Vagina (tissue), 2 donors: Measurements from ENCODE around the gene SCN8A. TPM values are rescaled to one million over a fixed set of nuclear protein-coding genes. Genes with fewer than 3 reads are reported as not detected.
A peak's percentile ranks its signal among the peaks of the same experiment; 100 is the strongest.

ENCODE experiments used
- DNase-seq, 2 donors: peaks; one replicate each; pipeline ENCODE4 v3.0.0-alpha.2; 2017; ENCODE audit errors: extremely low spot score in 2 of 2
- H3K27ac ChIP-seq: fragments of 200-600 bp; sonication (generic); one replicate; pipeline ENCODE4 v1.5.1; 2019
- H3K27me3 ChIP-seq: fragments of 200-600 bp; sonication (generic); one replicate; pipeline ENCODE4 v1.5.1; 2019
- H3K36me3 ChIP-seq, 2 donors: fragments of 200-600 bp; sonication (generic); one replicate each; pipeline ENCODE4 v1.5.1; 2017 to 2019
- H3K4me1 ChIP-seq: fragments of 200-600 bp; sonication (generic); one replicate; pipeline ENCODE4 v1.5.1; 2019
- H3K4me3 ChIP-seq, 2 donors: fragments of 200-600 bp; sonication (generic); 1 replicate in 1 of 2; 2 replicates in 1 of 2; pipeline ENCODE4 v1.5.1; 2016 to 2019
- H3K9me3 ChIP-seq: fragments of 200-600 bp; sonication (generic); one replicate; pipeline ENCODE4 v1.5.1; 2019
- POLR2A ChIP-seq, 2 donors: fragments of 450-650 bp; IDR thresholded peaks; one replicate each; pipeline ENCODE4 v1.6.1; 2017; ENCODE audit warnings: antibody characterized with exemption in 2 of 2, mild to moderate bottlenecking in 2 of 2, moderate library complexity in 2 of 2
- POLR2AphosphoS5 ChIP-seq, 2 donors: sonication (generic); formaldehyde crosslinking; IDR thresholded peaks; one replicate each; pipeline ENCODE4 v1.9.0; 2017; ENCODE audit warnings: antibody characterized with exemption in 2 of 2, mild to moderate bottlenecking in 2 of 2, low read depth in 1 of 2; ENCODE audit not compliant: insufficient read depth in 1 of 2
- intact Hi-C: fragments of 100-400 bp; cut with DNase I; formaldehyde crosslinking; loops from one replicate; pipeline ENCODE4 v1.15.1; 2023
- total RNA-seq: library from RNA; depleted of rRNA; stranded (reverse); fragments of >200 nt; gene quantifications from one replicate; pipeline ENCODE4 v1.2.3, GENCODE V29; 2016
- TF ChIP-seq, protein P1 (sequence below), 3 experiments: fragments of 450-650 bp in 2 of 3; fragments of 200-600 bp in 1 of 3; sonication (generic) in 1 of 3; IDR thresholded peaks; one replicate each; pipeline ENCODE4 v1.5.1; 2017 to 2019; ENCODE audit warnings: antibody characterized with exemption in 3 of 3, mild to moderate bottlenecking in 2 of 3, moderate library complexity in 2 of 3

Gene SCN8A
- total RNA-seq, 1 donor from 2014 or later, result 3.7 TPM

DNA sequence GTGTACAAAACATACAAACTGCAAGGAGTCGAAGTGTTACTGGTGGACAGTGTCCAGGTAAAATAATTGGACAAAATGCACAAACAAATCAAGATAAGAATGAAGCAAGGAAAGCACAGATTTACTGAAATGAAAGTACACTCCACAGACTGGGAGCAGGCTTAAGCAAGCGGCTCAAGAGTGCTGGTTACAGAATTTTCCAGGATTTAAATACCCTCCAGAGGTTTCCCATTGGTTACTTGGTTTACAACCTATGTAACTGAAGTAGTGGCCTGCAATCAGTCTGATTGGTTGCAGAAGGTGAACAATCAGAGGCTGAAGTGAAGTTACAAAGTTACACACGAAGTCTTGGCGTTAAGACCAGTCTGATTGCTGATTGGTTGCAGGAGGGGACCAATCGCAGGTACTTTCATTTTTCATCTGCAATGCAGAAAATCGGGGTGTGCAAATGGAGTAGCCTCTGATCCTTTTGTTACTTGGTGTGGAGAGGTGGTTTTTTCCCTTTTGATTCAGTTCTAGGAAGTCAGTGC is 11.6 kb upstream of the SCN8A start:
- no peaks in the 10 kb centered on the region for H3K36me3 ChIP-seq
- no peak overlapping the region for H3K4me3 ChIP-seq
- H3K27ac ChIP-seq, result no peak overlapping the region
- H3K9me3 ChIP-seq, result no peaks in the 10 kb centered on the region
- no peak for TF ChIP-seq POLR2A (IDR thresholded peaks at IDR 0.05)
- TF ChIP-seq, protein P1, sequence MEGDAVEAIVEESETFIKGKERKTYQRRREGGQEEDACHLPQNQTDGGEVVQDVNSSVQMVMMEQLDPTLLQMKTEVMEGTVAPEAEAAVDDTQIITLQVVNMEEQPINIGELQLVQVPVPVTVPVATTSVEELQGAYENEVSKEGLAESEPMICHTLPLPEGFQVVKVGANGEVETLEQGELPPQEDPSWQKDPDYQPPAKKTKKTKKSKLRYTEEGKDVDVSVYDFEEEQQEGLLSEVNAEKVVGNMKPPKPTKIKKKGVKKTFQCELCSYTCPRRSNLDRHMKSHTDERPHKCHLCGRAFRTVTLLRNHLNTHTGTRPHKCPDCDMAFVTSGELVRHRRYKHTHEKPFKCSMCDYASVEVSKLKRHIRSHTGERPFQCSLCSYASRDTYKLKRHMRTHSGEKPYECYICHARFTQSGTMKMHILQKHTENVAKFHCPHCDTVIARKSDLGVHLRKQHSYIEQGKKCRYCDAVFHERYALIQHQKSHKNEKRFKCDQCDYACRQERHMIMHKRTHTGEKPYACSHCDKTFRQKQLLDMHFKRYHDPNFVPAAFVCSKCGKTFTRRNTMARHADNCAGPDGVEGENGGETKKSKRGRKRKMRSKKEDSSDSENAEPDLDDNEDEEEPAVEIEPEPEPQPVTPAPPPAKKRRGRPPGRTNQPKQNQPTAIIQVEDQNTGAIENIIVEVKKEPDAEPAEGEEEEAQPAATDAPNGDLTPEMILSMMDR (IDR thresholded peaks at IDR 0.05), result no peak
- TF ChIP-seq POLR2AphosphoS5 (IDR thresholded peaks at IDR 0.05; ENCODE audit: insufficient read depth in 1 of 2, low read depth in 1 of 2), result no peak
- H3K27me3 ChIP-seq, result no peaks in the 10 kb centered on the region
- DNase-seq, result no peak
- intact Hi-C loops, result no loop called here
- H3K4me1 ChIP-seq, result no peaks in the 10 kb centered on the region

DNA sequence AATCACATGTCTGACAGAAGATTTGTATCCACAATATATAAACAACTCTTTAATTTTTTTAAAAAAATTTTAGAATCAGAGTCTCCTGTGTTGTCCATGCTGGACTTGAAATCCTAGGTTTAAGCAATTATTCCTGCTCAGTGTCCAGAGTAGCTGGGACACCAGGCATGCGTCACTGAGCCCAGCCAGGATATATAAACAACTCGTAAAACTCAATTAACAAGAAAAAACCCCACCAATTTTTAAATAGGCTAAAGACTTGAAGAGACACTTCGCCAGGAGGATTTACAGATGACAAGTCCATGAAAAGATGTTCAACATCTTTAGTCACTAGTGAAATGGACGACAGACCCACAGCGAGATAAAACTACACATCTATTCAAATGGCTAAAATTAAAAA is 2.0 kb upstream of the SCN8A start:
- TF ChIP-seq POLR2AphosphoS5 (IDR thresholded peaks at IDR 0.05; ENCODE audit: insufficient read depth in 1 of 2, low read depth in 1 of 2), result no peak
- TF ChIP-seq, protein P1 (IDR thresholded peaks at IDR 0.05), result no peak
- no peak for TF ChIP-seq POLR2A (IDR thresholded peaks at IDR 0.05)
- Histone ChIP-seq H3K27me3 (no peaks in the 10 kb centered on the region), H3K4me3 (no peak overlapping the region), H3K27ac (no peak overlapping the region), H3K9me3 (no peaks in the 10 kb centered on the region), H3K36me3 (no peaks in the 10 kb centered on the region), H3K4me1 (peaks cover 5% of the 10 kb centered on the region)
- intact Hi-C loops, result no loop called here
- DNase-seq, result no peak

DNA sequence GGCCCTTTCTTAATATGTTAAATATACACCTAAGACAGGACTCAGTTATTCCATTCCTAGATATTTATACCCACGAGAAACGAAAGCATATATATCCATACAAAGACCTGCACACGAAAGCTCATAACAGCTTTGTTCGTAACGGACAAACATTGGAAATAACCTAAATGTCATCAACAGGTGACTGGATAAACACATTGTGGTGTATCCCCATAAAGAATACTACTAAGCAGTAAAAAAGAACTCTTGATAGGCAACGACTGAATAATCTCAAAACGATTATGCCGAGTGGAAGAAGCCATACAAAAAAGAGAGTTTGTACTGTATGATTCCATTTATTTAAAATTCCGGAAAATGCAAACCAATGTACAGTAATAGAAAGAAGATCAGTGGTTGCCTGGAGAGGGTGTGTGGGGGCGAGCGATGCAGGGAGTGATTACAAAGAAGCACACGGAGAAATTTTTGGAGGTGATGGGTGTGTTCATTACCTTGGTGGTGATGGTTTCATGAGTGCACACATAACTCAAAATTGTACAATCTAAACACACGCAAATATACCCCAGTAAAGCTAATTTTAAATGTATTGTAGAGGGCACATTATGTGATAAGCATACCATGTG is 1.4 kb upstream of the SCN8A start:
- Histone ChIP-seq H3K27ac (no peak overlapping the region), H3K9me3 (no peaks in the 10 kb centered on the region), H3K27me3 (no peaks in the 10 kb centered on the region), H3K4me1 (peaks cover 5% of the 10 kb centered on the region), H3K36me3 (no peaks in the 10 kb centered on the region), H3K4me3 (no peak overlapping the region)
- intact Hi-C loops, result no loop called here
- no peak for DNase-seq
- TF ChIP-seq POLR2A (IDR thresholded peaks at IDR 0.05), result no peak
- no peak for TF ChIP-seq POLR2AphosphoS5 (IDR thresholded peaks at IDR 0.05; ENCODE audit: insufficient read depth in 1 of 2, low read depth in 1 of 2)
- TF ChIP-seq, protein P1 (IDR thresholded peaks at IDR 0.05), result no peak

GRCh38 chr12:51590347-51591015 is 552 bp upstream of the SCN8A start:
- Histone ChIP-seq H3K27me3 (no peaks in the 10 kb centered on the region), H3K9me3 (no peaks in the 10 kb centered on the region), H3K4me1 (peaks cover 5% of the 10 kb centered on the region), H3K27ac (no peak overlapping the region), H3K36me3 (no peaks in the 10 kb centered on the region), H3K4me3 (peak overlapping the region; percentile 36 to 65)
- no peak for DNase-seq
- intact Hi-C loops, result no loop called here
- TF ChIP-seq POLR2A (IDR thresholded peaks at IDR 0.05) (no peak), POLR2AphosphoS5 (IDR thresholded peaks at IDR 0.05; ENCODE audit: insufficient read depth in 1 of 2, low read depth in 1 of 2) (no peak)
- TF ChIP-seq, protein P1 (IDR thresholded peaks at IDR 0.05), result no peak
